ENCODE measurements around the gene NAT16.

GRCh38 chr7:101127460-101128039 lies 52.5 kb downstream of the NAT16 start:
- TF ChIP-seq EZH2 (IDR thresholded peaks at IDR 0.05; ENCODE audit: insufficient read depth, low read length) (no peak), CTCF (IDR thresholded peaks at IDR 0.05; ENCODE audit: insufficient read depth, low read depth, low read length) (no peak)

Measured in astrocyte (in vitro differentiated cells and primary cell).